Peyer's patch (tissue), 4 donors: ENCODE data around the gene GMPPA. TPM values are rescaled to one million over a fixed set of nuclear protein-coding genes. Genes with fewer than 3 reads are reported as not detected.

ENCODE experiments used
- DNase-seq, 3 donors: peaks; one replicate each; pipeline ENCODE4 v3.0.0-alpha.2; 2017 to 2019
- H3K27ac ChIP-seq, 4 donors: fragments of 200-600 bp; sonication (generic); one replicate each; pipeline ENCODE4 v1.5.1; 2016 to 2019
- H3K27me3 ChIP-seq, 2 donors: fragments of 200-600 bp; sonication (generic); one replicate each; pipeline ENCODE4 v1.5.1; 2019
- H3K36me3 ChIP-seq, 3 donors: fragments of 200-600 bp; sonication (generic); one replicate each; pipeline ENCODE4 v1.5.1; 2016 to 2019
- H3K4me1 ChIP-seq, 4 donors: fragments of 200-600 bp; sonication (generic); one replicate each; pipeline ENCODE4 v1.5.1; 2016 to 2019
- H3K4me3 ChIP-seq, 4 donors: fragments of 200-600 bp; sonication (generic); 1 replicate in 3 of 4; 2 replicates in 1 of 4; pipeline ENCODE4 v1.5.1; 2016 to 2019; ENCODE audit warnings: mild to moderate bottlenecking in 1 of 4
- H3K9me3 ChIP-seq, 4 donors: fragments of 200-600 bp; sonication (generic); one replicate each; pipeline ENCODE4 v1.5.1; 2016 to 2019; ENCODE audit warnings: mild to moderate bottlenecking in 1 of 4
- CTCF ChIP-seq, 6 experiments: fragments of 450-650 bp in 4 of 6; fragments of 200-600 bp in 2 of 6; sonication (generic) in 1 of 6; IDR thresholded peaks; one replicate each; pipeline ENCODE4 v1.5.1; 2017 to 2019; ENCODE audit warnings: antibody characterized with exemption in 6 of 6, mild to moderate bottlenecking in 3 of 6, moderate library complexity in 1 of 6
- POLR2A ChIP-seq, 2 donors: fragments of 450-650 bp; IDR thresholded peaks; one replicate each; pipeline ENCODE4 v1.5.1; 2017; ENCODE audit warnings: antibody characterized with exemption in 2 of 2, mild to moderate bottlenecking in 2 of 2, moderate library complexity in 2 of 2
- total RNA-seq, 4 donors: library from RNA; depleted of rRNA; stranded (reverse); fragments of >200 nt; gene quantifications; one replicate each; pipeline ENCODE4 v1.1.0, GENCODE V29; 2016

Gene GMPPA
- total RNA-seq, 4 donors from 2014 or later = 35.0 to 69.6 (median 38.9) TPM

- H3K4me3 ChIP-seq = no peak overlapping the region
- DNase-seq = no peak
- no peak for TF ChIP-seq POLR2A (IDR thresholded peaks at IDR 0.05)
- TF ChIP-seq CTCF (IDR thresholded peaks at IDR 0.05) = no peak
- no peaks in the 10 kb centered on the region for H3K9me3 ChIP-seq
- no peaks in the 10 kb centered on the region for H3K36me3 ChIP-seq
- H3K27me3 ChIP-seq = peaks cover 0 to 4% of the 10 kb centered on the region in 2 donors
- H3K4me1 ChIP-seq = no peaks in the 10 kb centered on the region
- no peak overlapping the region for H3K27ac ChIP-seq
Measured at GRCh38 chr2:219475278-219475677, 23.4 kb upstream of the GMPPA start.

DNA sequence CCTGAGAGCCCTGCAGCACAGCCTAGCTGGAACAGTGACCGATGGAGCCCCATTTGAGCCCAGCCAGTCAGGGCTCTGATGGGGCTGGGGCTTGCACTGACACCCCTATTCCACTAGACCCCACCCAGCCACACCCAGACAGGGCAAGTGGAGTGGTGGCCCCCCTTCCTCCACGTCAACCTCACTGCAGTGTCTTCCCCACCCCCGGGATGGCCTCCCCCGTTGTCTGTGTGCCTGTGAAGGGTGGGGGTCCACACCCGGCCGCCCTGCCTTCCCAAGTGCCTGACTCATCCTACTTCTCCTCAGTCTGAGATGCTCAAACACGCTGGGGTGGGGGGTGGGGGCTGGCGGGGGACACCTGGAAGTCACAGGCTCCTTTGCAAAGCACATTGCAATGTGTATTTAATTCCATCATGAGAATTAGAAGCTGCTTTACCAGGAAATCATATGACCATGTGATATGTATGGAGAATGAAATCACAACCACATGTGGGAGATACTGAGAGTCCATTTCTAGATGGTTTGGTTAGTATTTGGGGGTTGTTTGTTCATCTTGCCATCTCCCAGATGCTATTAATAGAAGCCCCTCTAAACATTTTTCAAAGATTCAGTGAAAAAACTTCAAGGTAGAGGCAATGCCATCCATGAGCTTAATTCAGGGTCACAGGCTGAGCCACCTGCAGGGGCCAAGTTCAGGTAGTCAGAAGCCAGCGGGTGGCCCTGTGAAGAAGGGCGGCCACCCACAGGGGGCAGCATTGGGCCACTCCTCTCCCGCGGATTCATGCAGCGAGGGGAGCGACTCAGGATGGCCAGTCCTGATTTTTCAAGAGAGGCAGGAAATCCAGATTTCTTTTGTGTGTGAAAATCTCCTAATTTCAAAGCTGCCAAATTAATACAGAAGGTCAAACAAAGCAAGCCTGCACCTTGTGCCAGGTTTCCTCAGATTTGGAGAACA lies 22.7 kb upstream of the GMPPA start:
- H3K4me3 ChIP-seq = no peak overlapping the region
- no peaks in the 10 kb centered on the region for H3K36me3 ChIP-seq
- H3K27me3 ChIP-seq = peaks cover 0 to 4% of the 10 kb centered on the region in 2 donors
- no peak overlapping the region for H3K27ac ChIP-seq
- TF ChIP-seq POLR2A (IDR thresholded peaks at IDR 0.05) (no peak), CTCF (IDR thresholded peaks at IDR 0.05) (peak in 5 of 6 experiments; percentile 49 to 85 (median 83))
- no peaks in the 10 kb centered on the region for H3K4me1 ChIP-seq
- H3K9me3 ChIP-seq = no peaks in the 10 kb centered on the region
- peak; percentile 41 to 87 (median 82) for DNase-seq

DNA sequence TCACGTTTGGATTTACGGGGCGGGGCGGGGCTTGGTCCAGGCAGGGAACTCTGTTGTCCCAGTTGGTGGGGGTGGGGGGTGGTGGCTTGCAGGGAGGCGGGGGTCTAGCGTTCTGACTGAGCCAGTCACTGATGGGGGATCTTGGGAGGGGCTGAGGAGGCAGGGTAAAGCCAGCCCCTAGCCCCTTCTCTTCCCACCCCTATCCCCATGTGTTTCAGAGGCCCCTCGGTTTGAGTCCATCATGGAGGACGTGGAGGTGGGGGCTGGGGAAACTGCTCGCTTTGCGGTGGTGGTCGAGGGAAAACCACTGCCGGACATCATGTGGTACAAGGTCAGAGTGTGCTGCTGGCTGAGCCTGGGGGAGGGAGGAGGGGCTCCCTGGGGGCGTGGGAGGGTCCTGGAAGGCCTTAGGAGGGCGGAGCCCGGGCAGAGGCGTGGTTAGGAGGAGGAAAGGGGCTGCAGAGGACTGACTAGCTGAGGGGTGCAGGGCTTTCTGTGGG lies 22.0 kb upstream of the GMPPA start:
- peaks cover 0 to 4% of the 10 kb centered on the region in 2 donors for H3K27me3 ChIP-seq
- no peak for TF ChIP-seq POLR2A (IDR thresholded peaks at IDR 0.05)
- no peak for TF ChIP-seq CTCF (IDR thresholded peaks at IDR 0.05)
- no peaks in the 10 kb centered on the region for H3K36me3 ChIP-seq
- H3K9me3 ChIP-seq = no peaks in the 10 kb centered on the region
- no peak overlapping the region for H3K4me3 ChIP-seq
- H3K4me1 ChIP-seq = no peaks in the 10 kb centered on the region
- DNase-seq = no peak
- no peak overlapping the region for H3K27ac ChIP-seq

DNA sequence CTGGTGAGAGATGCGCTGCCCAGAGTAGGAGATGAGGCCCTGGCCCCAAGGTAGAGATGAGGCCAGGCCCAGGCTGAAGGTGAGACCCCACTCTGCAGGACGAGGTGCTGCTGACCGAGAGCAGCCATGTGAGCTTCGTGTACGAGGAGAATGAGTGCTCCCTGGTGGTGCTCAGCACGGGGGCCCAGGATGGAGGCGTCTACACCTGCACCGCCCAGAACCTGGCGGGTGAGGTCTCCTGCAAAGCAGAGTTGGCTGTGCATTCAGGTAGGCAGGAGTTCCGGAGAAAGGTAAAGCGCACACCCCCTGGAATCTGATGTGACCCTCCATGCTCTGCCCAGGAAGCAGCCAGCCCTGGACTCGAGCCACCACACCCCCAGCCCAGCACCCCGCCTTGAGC lies 21.5 kb upstream of the GMPPA start:
- DNase-seq = no peak
- peaks cover 0 to 4% of the 10 kb centered on the region in 2 donors for H3K27me3 ChIP-seq
- no peak overlapping the region for H3K27ac ChIP-seq
- H3K36me3 ChIP-seq = no peaks in the 10 kb centered on the region
- TF ChIP-seq POLR2A (IDR thresholded peaks at IDR 0.05) = no peak
- TF ChIP-seq CTCF (IDR thresholded peaks at IDR 0.05) = no peak
- H3K4me1 ChIP-seq = no peaks in the 10 kb centered on the region
- no peak overlapping the region for H3K4me3 ChIP-seq
- H3K9me3 ChIP-seq = no peaks in the 10 kb centered on the region

DNA sequence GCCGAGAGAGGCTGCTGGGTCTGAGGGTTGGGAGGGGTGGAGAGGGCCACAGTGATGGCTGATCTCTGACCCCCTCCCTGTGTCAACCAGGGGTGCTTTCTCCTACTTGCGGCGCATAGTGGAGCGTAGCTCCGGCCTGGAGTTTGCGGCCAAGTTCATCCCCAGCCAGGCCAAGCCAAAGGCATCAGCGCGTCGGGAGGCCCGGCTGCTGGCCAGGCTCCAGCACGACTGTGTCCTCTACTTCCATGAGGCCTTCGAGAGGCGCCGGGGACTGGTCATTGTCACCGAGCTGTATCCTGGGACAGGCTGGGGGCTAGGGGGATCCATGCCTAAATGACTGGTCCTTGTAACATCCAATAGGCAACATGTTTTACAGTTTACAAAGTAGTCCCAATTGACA lies 20.9 kb upstream of the GMPPA start:
- DNase-seq = no peak
- no peak overlapping the region for H3K27ac ChIP-seq
- TF ChIP-seq CTCF (IDR thresholded peaks at IDR 0.05) (no peak), POLR2A (IDR thresholded peaks at IDR 0.05) (no peak)

More for the DNA sequence above, 20.9 kb upstream of the GMPPA start:
- no peak overlapping the region for H3K4me3 ChIP-seq
- H3K9me3 ChIP-seq = no peaks in the 10 kb centered on the region
- peaks cover 0 to 4% of the 10 kb centered on the region in 2 donors for H3K27me3 ChIP-seq
- no peaks in the 10 kb centered on the region for H3K36me3 ChIP-seq
- H3K4me1 ChIP-seq = no peaks in the 10 kb centered on the region
